GM19351 (cell line): ENCODE results near the gene RABL3.
"Not testable (repeated sequence)": the region's sequence is repeated elsewhere in the genome, so short reads cannot be mapped to it uniquely, and the experiment has no call there.

Source experiments
- ATAC-seq: cut with Tn5 transposase; IDR thresholded peaks from one replicate; pipeline ENCODE4 v1.9.1; 2021; ENCODE audit warnings: mild to moderate bottlenecking, moderate library complexity; ENCODE audit not compliant: unreplicated experiment

RABL3 gene

GRCh38 chr3:120684896-120685295, 57.4 kb downstream of the RABL3 start:
- ATAC-seq, result no peak

- no peak for ATAC-seq
Observed at GRCh38 chr3:120683671-120684301, 58.5 kb downstream of the RABL3 start.

- no peak for ATAC-seq
Observed at GRCh38 chr3:120683213-120683612, 59.1 kb downstream of the RABL3 start.

- ATAC-seq, result no peak
Observed at GRCh38 chr3:120682095-120682681, 60.1 kb downstream of the RABL3 start, which contains the start of gene HGD. HGD (minus strand) TSS chr3:120682239; CDS start chr3:120682111, 128 bp downstream.

GRCh38 chr3:120681506-120682038, 60.7 kb downstream of the RABL3 start:
- ATAC-seq, result no peak

GRCh38 chr3:120681018-120681417, 61.3 kb downstream of the RABL3 start:
- no peak for ATAC-seq

GRCh38 chr3:120680193-120680894, 62.0 kb downstream of the RABL3 start:
- no peak for ATAC-seq

GRCh38 chr3:120678984-120679383, 63.3 kb downstream of the RABL3 start:
- ATAC-seq, result peak; percentile 64

GRCh38 chr3:120678331-120678947, 63.9 kb downstream of the RABL3 start:
- ATAC-seq, result peak; percentile 73

GRCh38 chr3:120677193-120677592, 65.1 kb downstream of the RABL3 start:
- not testable (repeated sequence) for ATAC-seq

- ATAC-seq, result no peak
Observed at GRCh38 chr3:120673116-120673515, 69.2 kb downstream of the RABL3 start.

GRCh38 chr3:120670576-120670975, 71.7 kb downstream of the RABL3 start:
- ATAC-seq, result no peak

GRCh38 chr3:120664926-120665325, 77.4 kb downstream of the RABL3 start:
- ATAC-seq, result no peak

GRCh38 chr3:120661945-120662344, 80.4 kb downstream of the RABL3 start:
- ATAC-seq, result no peak

GRCh38 chr3:120661106-120661905, 81.0 kb downstream of the RABL3 start:
- ATAC-seq, result no peak

- ATAC-seq, result no peak
Observed at GRCh38 chr3:120659834-120660233, 82.5 kb downstream of the RABL3 start.

GRCh38 chr3:120659285-120659684, 83.0 kb downstream of the RABL3 start:
- no peak for ATAC-seq

- no peak for ATAC-seq
Observed at GRCh38 chr3:120652896-120653545, 89.3 kb downstream of the RABL3 start.

GRCh38 chr3:120652281-120652680, 90.0 kb downstream of the RABL3 start:
- ATAC-seq, result no peak

- ATAC-seq, result no peak
Observed at GRCh38 chr3:120650311-120650710, 92.0 kb downstream of the RABL3 start.
